Measurements from ENCODE around the gene NOC2L.

- TF ChIP-seq POLR2A (IDR thresholded peaks at IDR 0.05; ENCODE audit: low read length) (no peak), CTCF (IDR thresholded peaks at IDR 0.05) (no peak), FOXS1 (CRISPR knock-in tag; IDR thresholded peaks at IDR 0.05) (no peak), JUN (IDR thresholded peaks at IDR 0.05) (no peak), EHMT2 (IDR thresholded peaks at IDR 0.05; ENCODE audit: low read depth) (no peak)
Measured at GRCh38 chr1:996851-997712, 38.0 kb upstream of the NOC2L start.

Measured in A549 (cell line).